H7 (cell line): ENCODE data around the gene COL4A2. TPM values are rescaled to one million over a fixed set of nuclear protein-coding genes. Genes with fewer than 3 reads are reported as not detected.

Experiments used
- DNase-seq: peaks from one replicate; pipeline ENCODE4 v3.0.0; 2012
- H3K27me3 ChIP-seq: 2 replicates; pipeline ENCODE4 v1.6.0; 2011; ENCODE audit warnings: mild to moderate bottlenecking, low read length; ENCODE audit not compliant: control insufficient read depth, insufficient read depth
- H3K36me3 ChIP-seq: replicated peaks from 2 replicates; pipeline ENCODE4 v1.5.1; 2011; ENCODE audit warnings: low read length; ENCODE audit not compliant: control insufficient read depth, insufficient read depth
- H3K4me3 ChIP-seq: 2 replicates; pipeline ENCODE4 v1.5.1; 2011; ENCODE audit warnings: low read depth, mild to moderate bottlenecking, control low read depth, low read length, moderate library complexity; ENCODE audit not compliant: insufficient read depth
- total RNA-seq: library from RNA; depleted of rRNA; stranded (reverse); fragments of >200 nt; shearing (Covaris generic); gene quantifications from 2 replicates; pipeline ENCODE4 v1.2.3, GENCODE V29; 2014

The COL4A2 gene
- total RNA-seq, 1 experiment from 2014 or later: 166 TPM

DNA sequence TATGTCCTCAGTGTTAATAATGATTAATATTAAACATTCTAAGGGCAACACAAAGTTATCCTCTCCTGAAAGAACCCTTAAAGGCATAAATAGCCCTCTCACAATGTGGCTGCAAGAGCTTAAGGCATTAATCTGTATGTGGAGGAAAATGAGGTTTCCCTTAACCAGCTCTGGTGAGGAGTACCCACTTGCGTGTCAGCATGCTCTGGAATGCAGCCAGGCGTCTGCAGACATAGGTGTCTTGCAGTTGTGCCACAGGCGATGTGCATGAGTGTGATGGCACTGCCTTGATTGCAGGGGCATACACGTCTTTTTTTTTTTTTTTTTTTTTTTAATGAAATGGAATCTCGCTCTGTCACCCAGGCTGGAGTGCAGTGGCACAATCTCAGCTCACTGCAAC is 162.5 kb downstream of the COL4A2 start:
- DNase-seq: no peak
- no peaks in the 10 kb centered on the region for H3K27me3 ChIP-seq
- no peak overlapping the region for H3K4me3 ChIP-seq
- H3K36me3 ChIP-seq: peaks cover 21% of the 10 kb centered on the region

DNA sequence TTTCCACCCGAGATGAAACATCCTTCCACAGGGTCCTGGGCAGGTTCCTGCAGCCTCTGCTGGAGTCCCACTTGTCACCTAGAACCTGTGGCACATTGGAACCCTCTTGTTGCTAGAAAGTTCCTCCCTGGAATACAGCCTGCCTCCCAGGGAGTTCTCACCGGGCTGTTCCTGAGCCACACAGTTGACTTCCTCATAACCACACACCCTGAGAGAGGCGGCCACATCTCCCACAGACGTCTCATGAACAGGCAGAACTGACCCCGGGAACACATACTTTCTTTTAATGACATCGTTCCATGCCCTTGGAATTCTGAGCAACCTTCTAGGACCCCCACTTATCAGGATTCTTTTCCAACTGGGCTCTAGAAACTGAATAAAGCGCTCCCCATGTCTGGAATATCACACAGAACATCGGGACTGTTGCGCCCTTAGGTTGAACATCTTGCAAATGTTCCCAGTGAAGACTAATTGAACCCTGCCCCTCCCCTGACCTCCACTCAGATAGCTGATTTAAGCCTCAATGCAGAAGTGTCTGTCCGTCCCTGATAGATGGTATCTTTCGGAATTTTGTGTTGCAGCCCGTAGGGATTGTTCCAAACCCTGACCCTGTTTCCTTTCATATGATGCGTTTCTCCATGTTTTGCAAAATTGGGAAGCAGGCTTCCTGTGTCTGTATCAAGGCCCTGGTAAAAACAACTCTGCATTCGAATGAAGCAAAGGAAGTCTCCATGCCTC is 163.4 kb downstream of the COL4A2 start:
- Histone ChIP-seq H3K4me3 (no peak overlapping the region), H3K36me3 (peaks cover 27% of the 10 kb centered on the region), H3K27me3 (no peaks in the 10 kb centered on the region)
- DNase-seq: no peak

DNA sequence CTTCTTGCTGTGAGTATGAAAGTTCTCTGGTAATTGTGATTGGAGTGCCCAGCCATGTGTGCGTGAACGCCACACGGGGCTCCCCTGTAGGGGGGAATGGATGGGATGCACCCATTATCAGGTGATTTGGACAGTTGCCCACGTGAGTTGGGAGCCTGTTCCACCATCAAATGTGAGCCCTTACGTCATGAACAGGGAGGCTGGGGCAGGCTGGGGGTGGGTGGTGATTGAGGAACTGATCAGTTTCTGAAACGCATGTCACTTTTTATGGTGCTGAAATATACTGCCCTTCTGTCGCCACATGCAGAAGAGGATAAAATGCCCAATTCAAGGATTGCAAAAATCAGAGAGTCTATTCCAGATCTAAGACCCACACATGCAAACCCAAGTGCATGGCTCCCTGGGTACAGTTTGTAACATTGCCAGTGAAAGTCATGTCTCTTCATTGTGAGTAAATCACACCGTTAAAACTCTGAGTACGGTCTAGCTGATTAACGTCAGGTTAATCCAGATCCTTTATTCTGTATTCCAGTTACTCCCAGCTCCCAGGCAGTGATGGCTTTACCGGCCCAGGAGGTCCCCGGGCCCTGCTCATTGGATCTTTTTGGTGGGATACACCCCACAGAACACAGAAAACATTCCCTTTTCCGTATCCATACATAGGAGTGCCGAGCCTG is 164.2 kb downstream of the COL4A2 start:
- DNase-seq: no peak
- H3K36me3 ChIP-seq: peaks cover 25% of the 10 kb centered on the region
- H3K27me3 ChIP-seq: no peaks in the 10 kb centered on the region
- no peak overlapping the region for H3K4me3 ChIP-seq

DNA sequence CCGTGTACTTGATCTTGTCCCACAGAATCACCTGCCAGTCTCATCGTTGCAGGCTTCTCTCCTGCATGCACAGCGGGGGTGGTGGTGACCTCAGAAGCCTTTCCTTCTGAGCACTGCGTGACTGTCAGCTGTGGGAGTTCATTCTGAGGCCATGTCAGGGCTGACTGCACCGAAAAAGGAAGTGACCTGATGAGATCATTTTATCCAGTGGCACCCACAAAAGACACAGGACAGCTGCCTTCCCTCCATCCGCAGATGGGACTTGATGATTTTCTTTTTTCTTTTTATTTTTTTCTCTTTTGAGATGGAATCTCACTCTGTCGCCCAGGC is 164.7 kb downstream of the COL4A2 start:
- H3K27me3 ChIP-seq: no peaks in the 10 kb centered on the region
- no peak overlapping the region for H3K4me3 ChIP-seq
- H3K36me3 ChIP-seq: peaks cover 23% of the 10 kb centered on the region
- DNase-seq: no peak

DNA sequence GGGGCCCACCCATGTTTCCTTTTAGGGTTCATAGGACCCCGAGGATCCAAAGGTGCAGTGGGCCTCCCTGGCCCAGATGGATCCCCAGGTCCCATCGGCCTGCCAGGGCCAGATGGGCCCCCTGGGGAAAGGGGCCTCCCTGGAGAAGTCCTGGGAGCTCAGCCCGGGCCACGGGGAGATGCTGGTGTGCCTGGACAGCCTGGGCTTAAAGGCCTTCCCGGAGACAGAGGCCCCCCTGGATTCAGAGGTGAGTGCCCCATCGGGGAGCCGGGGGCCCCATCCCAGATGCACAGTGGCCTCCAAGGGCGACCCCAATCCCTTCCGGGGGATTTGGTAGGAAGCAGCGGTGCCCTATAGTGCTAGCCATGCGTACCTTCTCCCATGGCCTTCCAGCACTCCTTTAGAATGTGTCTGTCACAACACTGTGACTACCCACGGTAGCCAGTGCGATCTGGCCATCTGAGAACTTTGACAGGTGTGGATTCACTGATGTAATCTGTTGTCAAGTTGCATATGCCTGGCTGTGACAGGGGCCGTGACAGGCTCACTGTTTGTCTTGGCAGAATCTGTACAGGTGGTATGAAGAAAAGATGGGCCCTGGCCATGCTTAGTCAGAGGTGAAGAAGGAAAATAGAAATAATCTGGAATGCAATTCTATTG is 165.9 kb downstream of the COL4A2 start:
- Histone ChIP-seq H3K27me3 (no peaks in the 10 kb centered on the region), H3K36me3 (peaks cover 17% of the 10 kb centered on the region), H3K4me3 (no peak overlapping the region)
- DNase-seq: no peak

DNA sequence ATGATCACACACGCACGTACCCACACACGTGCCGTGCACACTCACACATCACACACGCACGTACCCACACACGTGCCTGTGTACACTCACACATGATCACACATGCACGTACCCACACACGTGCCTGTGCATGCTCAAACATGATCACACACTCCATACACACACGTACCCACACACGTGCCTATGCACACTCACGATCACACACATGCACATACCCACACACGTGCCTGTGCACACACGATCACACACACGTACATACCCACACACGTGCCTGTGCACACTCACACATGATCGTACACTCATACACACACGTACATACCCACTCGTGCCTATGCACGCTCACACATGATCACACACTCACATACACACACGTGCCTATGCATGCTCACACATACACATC is 167.6 kb downstream of the COL4A2 start:
- no peak overlapping the region for H3K4me3 ChIP-seq
- no peaks in the 10 kb centered on the region for H3K27me3 ChIP-seq
- peaks cover 15% of the 10 kb centered on the region for H3K36me3 ChIP-seq
- no peak for DNase-seq

DNA sequence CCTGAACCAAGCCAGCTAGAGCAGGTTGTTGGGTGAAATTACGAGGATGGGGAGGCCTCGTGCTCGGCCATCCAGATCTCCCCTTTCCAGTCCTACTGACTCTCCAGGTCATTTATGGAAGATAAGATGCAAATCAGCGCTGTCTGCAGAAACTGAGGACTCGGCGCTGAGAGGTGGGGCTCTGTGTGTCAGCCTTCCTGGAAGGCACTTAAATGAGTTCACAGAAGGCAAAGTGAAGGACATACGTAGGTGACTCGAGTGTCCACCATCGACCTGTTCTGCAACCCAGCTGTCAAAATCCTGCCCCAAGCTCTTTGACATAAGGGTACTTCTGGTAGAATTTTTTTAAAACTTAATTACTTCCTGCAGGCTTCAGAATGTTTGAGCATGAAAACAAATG is 168.0 kb downstream of the COL4A2 start:
- no peak for DNase-seq
- no peaks in the 10 kb centered on the region for H3K27me3 ChIP-seq
- H3K4me3 ChIP-seq: no peak overlapping the region
- peaks cover 14% of the 10 kb centered on the region for H3K36me3 ChIP-seq

DNA sequence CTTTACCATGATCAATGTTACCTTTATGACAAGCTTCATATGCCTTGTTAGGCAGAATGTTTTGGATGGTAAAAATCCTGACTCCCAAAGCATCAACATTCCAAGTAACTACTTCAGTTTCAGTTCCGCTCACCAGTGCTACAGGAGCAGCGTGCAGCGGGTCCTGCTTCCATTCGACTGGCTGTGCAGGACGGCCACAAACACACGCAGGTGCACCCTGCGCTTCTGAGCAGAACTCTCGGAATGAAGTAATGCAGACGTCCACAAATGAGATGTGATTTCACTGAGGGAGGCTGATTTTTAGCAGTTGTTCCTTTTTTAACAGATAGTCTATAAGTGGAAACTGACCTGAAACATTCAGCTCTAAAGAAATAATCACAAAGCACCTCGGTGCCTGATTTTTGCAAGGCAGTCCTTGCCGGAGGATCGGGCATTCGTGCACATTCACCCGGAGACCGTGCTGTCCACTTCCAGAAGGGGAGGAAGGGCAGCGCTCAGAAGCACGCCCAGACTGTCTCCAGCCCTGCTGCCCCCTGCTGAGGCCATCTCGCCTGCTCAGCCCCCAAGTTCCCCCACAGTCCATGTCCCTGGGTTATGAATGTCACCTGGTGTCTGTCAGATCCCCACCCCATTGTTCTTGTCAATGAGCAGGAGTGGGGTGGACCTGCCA is 168.6 kb downstream of the COL4A2 start:
- H3K36me3 ChIP-seq: peaks cover 15% of the 10 kb centered on the region
- H3K27me3 ChIP-seq: no peaks in the 10 kb centered on the region
- DNase-seq: no peak
- H3K4me3 ChIP-seq: no peak overlapping the region

DNA sequence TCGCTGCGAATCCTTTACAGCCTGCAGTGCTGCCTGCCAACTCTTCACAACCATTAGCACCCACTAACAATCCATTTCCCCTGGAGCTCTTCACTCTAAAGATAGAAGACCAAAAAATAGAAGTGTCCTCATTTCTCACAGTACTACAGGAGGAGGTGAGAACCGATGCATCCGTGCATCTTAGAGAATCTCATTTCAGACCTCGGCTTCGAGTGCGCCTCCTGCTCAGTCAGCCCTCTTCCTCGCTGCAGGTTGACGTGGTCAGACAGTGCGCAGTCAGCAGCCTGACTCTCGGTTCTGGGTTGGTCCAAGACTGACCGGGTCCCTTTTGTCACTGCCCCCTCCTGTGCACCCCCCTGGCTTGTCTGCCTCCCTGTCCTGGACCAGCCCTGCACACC is 169.1 kb downstream of the COL4A2 start:
- peaks cover 15% of the 10 kb centered on the region for H3K36me3 ChIP-seq
- no peak overlapping the region for H3K4me3 ChIP-seq
- no peaks in the 10 kb centered on the region for H3K27me3 ChIP-seq
- DNase-seq: no peak

DNA sequence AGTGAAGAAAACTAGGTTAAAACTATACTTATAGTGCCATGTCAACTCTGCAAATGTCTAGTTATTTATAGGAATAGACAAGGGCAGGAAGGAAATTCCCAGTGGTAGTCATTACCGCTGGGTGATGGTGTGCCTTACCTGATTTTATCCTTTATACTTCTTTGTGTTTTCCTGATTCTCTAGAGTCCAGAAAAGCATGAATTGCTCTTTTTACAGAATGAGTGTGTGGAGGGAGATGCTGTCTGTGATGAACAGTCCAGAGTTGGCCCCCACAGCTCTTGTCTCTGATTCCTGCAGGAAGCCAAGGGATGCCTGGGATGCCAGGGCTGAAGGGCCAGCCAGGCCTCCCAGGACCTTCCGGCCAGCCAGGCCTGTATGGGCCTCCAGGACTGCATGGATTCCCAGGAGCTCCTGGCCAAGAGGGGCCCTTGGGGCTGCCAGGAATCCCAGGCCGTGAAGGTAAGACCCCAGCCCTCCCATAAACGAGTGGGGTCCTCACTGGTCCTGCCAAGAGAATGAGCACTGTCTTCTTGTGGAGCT is 170.7 kb downstream of the COL4A2 start:
- Histone ChIP-seq H3K4me3 (no peak overlapping the region), H3K27me3 (no peaks in the 10 kb centered on the region), H3K36me3 (peaks cover 21% of the 10 kb centered on the region)
- DNase-seq: no peak

DNA sequence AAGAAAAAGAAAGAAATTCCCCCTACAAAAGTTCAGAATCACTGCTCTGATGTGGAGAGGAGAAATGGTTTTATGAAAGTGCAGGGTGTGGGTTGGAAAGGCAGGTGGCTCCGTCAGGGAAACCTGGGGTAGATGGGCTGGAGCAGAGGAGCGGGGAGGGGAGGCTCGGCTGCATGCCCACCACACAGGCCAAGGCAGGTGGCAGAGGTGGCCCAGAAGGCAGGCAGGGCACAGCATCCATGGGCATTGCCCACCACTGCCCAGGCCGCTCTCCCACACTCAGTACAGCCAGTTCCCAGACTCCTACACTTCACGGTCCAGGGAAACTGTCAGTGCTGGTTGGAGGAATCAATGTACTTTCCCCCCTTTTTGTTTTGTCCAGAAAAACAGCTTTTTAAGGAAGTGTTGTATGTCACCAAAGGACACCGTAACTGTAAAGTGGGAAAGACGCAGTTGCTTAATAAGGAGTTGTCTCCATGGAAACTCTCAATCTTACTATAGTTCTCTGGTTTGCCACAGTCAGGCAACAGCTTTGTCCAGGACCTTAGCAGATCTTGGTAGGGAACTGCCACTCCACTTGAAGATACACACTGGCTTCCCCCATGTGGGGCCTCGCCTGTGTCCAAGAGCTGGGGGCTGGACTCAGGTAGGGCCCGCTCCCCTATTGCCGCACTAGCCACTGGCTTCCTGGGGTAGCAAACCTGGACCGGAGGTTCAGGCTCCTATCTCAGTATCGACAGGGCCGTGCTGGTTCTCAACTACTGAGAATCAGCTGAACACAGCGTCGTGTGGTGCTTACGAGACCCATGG is 171.5 kb downstream of the COL4A2 start:
- no peak for DNase-seq

DNA sequence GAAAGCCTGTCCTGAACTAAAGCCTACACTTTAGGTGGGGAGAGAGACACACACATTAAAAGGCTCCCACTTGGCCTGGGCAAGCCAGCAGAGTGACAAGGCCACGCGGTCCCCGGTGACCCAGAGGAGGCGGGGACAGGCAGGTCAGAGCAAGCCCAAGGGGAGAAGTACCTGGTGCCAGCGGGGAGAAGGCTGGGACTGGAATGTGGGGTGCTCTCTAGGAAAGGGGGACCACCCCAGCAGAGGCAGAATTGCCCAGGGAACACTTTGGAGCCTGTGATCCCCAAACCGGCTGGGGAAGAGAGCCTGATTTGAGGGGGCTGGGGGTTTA is 172.1 kb downstream of the COL4A2 start:
- no peak for DNase-seq
- H3K36me3 ChIP-seq: peaks cover 22% of the 10 kb centered on the region
- no peaks in the 10 kb centered on the region for H3K27me3 ChIP-seq
- H3K4me3 ChIP-seq: no peak overlapping the region

More for the DNA sequence above, 171.5 kb downstream of the COL4A2 start:
- no peak overlapping the region for H3K4me3 ChIP-seq
- H3K27me3 ChIP-seq: no peaks in the 10 kb centered on the region
- H3K36me3 ChIP-seq: peaks cover 23% of the 10 kb centered on the region

DNA sequence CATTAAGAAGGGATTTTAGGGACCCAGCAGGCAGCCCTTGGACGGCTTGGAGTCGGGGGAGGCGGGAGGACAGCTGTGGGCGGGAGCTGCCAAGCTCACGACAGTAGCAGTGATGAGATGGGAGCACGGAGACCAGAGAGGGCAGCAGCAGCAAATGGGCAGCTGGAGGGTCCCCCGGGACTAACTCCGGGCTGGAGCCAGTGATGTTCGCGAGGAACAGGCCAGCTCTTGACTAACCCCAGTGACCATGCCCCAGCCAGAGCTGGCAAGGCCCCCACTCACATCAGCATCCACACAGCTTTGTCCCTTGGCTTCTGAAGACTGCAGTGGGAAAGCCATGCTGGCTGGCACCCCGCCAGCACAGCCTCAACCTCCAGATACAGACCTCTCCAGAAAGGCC is 172.6 kb downstream of the COL4A2 start:
- no peak for DNase-seq
- H3K27me3 ChIP-seq: no peaks in the 10 kb centered on the region
- peaks cover 19% of the 10 kb centered on the region for H3K36me3 ChIP-seq
- no peak overlapping the region for H3K4me3 ChIP-seq

DNA sequence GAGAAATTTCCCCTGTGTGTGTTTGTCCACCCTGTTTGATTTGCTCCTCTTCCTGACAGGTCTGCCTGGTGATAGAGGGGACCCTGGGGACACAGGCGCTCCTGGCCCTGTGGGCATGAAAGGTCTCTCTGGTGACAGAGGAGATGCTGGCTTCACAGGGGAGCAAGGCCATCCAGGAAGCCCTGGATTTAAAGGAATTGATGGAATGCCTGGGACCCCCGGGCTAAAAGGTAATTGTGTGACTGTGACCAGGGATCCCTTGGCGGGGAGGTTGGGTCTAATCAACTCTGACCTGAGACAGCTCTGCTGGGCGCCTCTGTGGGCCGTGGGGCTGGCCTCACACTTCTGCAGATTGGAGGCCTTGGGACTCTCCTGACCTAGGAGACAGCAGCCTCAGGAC is 173.1 kb downstream of the COL4A2 start:
- DNase-seq: no peak
- Histone ChIP-seq H3K4me3 (no peak overlapping the region), H3K36me3 (peaks cover 16% of the 10 kb centered on the region), H3K27me3 (no peaks in the 10 kb centered on the region)
